Suprapubic skin (tissue), 4 donors: ENCODE results near the gene UBE2S. TPM values are rescaled to one million over a fixed set of nuclear protein-coding genes. Genes with fewer than 3 reads are reported as not detected.
A peak's percentile ranks its signal among the peaks of the same experiment; 100 is the strongest.
"Not testable (repeated sequence)": the region's sequence is repeated elsewhere in the genome, so short reads cannot be mapped to it uniquely, and the experiment has no call there.

ENCODE experiments used
- DNase-seq, 2 donors: peaks; one replicate each; pipeline ENCODE4 v3.0.0-alpha.2; 2019; ENCODE audit warnings: low spot score in 2 of 2
- H3K27ac ChIP-seq: fragments of 200-600 bp; sonication (generic); one replicate; pipeline ENCODE4 v1.5.1; 2019
- H3K27me3 ChIP-seq: fragments of 200-600 bp; sonication (generic); one replicate; pipeline ENCODE4 v1.5.1; 2019
- H3K36me3 ChIP-seq: fragments of 200-600 bp; sonication (generic); one replicate; pipeline ENCODE4 v1.5.1; 2019
- H3K4me1 ChIP-seq: fragments of 200-600 bp; sonication (generic); one replicate; pipeline ENCODE4 v1.5.1; 2019
- H3K4me3 ChIP-seq: fragments of 200-600 bp; sonication (generic); one replicate; pipeline ENCODE4 v1.5.1; 2019; ENCODE audit warnings: mild to moderate bottlenecking
- H3K9me3 ChIP-seq: fragments of 200-600 bp; sonication (generic); one replicate; pipeline ENCODE4 v1.5.1; 2019
- CTCF ChIP-seq, 2 donors: fragments of 200-600 bp in 1 of 2; fragments of 450-650 bp in 1 of 2; sonication (generic) in 1 of 2; IDR thresholded peaks; one replicate each; pipeline ENCODE4 v1.5.1; 2016 to 2019; ENCODE audit warnings: antibody characterized with exemption in 2 of 2, mild to moderate bottlenecking in 1 of 2, moderate library complexity in 1 of 2
- EP300 ChIP-seq: sonication (generic); formaldehyde crosslinking; IDR thresholded peaks from one replicate; pipeline ENCODE4 v1.6.1; 2017; ENCODE audit warnings: antibody characterized with exemption
- POLR2A ChIP-seq, 2 donors: fragments of 450-650 bp; IDR thresholded peaks; one replicate each; pipeline ENCODE4 v1.6.1; 2017; ENCODE audit warnings: antibody characterized with exemption in 2 of 2, mild to moderate bottlenecking in 2 of 2, moderate library complexity in 2 of 2
- POLR2AphosphoS5 ChIP-seq, 3 donors: sonication (generic); formaldehyde crosslinking; IDR thresholded peaks; one replicate each; pipeline ENCODE4 v1.6.1; 2017; ENCODE audit warnings: antibody characterized with exemption in 3 of 3
- WGBS: methylation state at CpG from one replicate; pipeline ENCODE4 v1.1.5; 2018; 5-methylcytosine and 5-hydroxymethylcytosine counted together
- total RNA-seq, 4 donors: library from RNA; depleted of rRNA; stranded (reverse); fragments of >200 nt; gene quantifications; one replicate each; pipeline ENCODE4 v1.1.0, GENCODE V29; 2016

Gene UBE2S
- 10 to 100 TPM in 2 of 4 donors, 1 to 10 TPM in 2; 7.4 to 17.0 (median 12.2) TPM for total RNA-seq

DNA sequence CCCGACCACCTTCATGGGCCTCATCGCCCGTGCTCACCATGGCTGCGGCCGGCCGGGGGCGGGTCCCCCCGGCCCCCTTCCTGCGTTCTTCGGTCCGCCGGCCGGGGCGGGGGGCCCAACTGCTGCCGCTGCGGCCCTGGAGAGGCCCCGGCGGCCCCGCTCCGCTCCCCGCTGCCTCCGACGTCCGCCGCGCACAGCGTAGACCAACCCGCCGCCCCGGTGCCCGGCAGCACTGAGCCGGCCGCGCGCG, at the start of gene UBE2S:
Gene UBE2S, minus strand, starts transcription at position 239 of the 250 bp plus-strand sequence. Its CDS starts 199 bp downstream, at position 40.
- Histone ChIP-seq H3K4me3 (peak within 1 kb of the TSS; percentile 97), H3K27ac (peak within 1 kb of the TSS; percentile 96), H3K4me1 (peaks cover 15% of the 10 kb centered on the region), H3K36me3 (peaks cover 24% of the 10 kb centered on the region)
- not testable (repeated sequence) for H3K27me3 ChIP-seq, H3K9me3 ChIP-seq, DNase-seq
- TF ChIP-seq POLR2A (IDR thresholded peaks at IDR 0.05): peak; percentile 96 to 99
- TF ChIP-seq POLR2AphosphoS5 (IDR thresholded peaks at IDR 0.05): peak in 1 of 3 donors; percentile 97
- 2% methylated on average over 18 of the region's 36 CpGs for WGBS

- peaks cover 20% of the 10 kb centered on the region for H3K36me3 ChIP-seq
- DNase-seq: no peak
- no peak overlapping the region for H3K4me3 ChIP-seq
- H3K4me1 ChIP-seq: peaks cover 39% of the 10 kb centered on the region
- H3K27ac ChIP-seq: no peak overlapping the region
- no peaks in the 10 kb centered on the region for H3K9me3 ChIP-seq
- H3K27me3 ChIP-seq: peaks cover 16% of the 10 kb centered on the region
- no peak for TF ChIP-seq EP300
- no peak for TF ChIP-seq CTCF (IDR thresholded peaks at IDR 0.05)
- no peak for TF ChIP-seq POLR2AphosphoS5 (IDR thresholded peaks at IDR 0.05)
- no peak for TF ChIP-seq POLR2A (IDR thresholded peaks at IDR 0.05)
- WGBS: 87% methylated on average over 14 of the region's 14 CpGs
Measured at GRCh38 chr19:55456347-55456746, 48.8 kb upstream of the UBE2S start.

DNA sequence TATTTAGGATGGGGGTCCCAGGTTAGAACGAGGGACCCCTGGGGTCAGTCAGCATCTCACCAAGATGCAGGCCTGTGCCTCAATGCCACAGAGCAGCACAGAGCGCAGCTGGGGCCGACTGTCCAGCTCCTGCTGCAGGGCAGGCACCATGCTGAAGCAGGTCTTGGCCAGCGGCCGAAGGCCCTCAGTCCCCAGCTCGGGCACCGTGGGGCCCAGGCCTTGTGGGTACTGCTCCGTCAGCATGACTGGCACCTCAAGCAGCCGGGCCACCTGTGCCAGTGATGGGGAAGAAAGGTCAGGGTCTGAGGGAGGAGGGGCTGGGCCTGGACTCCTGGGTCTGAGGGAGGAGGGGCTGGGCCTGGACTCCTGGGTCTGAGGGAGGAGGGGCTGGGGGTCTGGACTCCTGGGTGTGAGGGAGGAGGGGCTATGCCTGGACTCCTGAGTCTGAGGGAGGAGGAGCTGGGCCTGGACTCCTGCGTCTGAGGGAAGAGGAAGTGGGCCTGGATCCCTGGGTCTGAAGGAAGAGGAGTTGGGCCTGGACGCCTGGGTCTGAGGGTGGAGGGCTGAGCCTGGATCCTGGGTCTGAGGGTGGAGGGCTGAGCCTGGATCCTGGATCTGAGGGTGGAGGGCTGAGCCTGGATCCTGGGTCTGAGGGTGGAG, 48.1 kb upstream of the UBE2S start:
- Histone ChIP-seq H3K4me3 (no peak overlapping the region), H3K27ac (no peak overlapping the region), H3K27me3 (peaks cover 22% of the 10 kb centered on the region), H3K9me3 (no peaks in the 10 kb centered on the region), H3K36me3 (peaks cover 20% of the 10 kb centered on the region), H3K4me1 (peaks cover 38% of the 10 kb centered on the region)
- TF ChIP-seq EP300 (no peak), POLR2AphosphoS5 (IDR thresholded peaks at IDR 0.05) (no peak), CTCF (IDR thresholded peaks at IDR 0.05) (no peak), POLR2A (IDR thresholded peaks at IDR 0.05) (no peak)
- 87% methylated on average over 10 of the region's 11 CpGs for WGBS
- DNase-seq: no peak

GRCh38 chr19:55454787-55455243, 47.2 kb upstream of the UBE2S start:
- Histone ChIP-seq H3K27me3 (peaks cover 28% of the 10 kb centered on the region), H3K27ac (no peak overlapping the region), H3K9me3 (no peaks in the 10 kb centered on the region), H3K4me3 (no peak overlapping the region), H3K36me3 (peaks cover 20% of the 10 kb centered on the region), H3K4me1 (peaks cover 30% of the 10 kb centered on the region)
- 78% methylated on average over 4 of the region's 14 CpGs for WGBS
- TF ChIP-seq EP300 (no peak), POLR2A (IDR thresholded peaks at IDR 0.05) (no peak), CTCF (IDR thresholded peaks at IDR 0.05) (peak in 1 of 2 donors; percentile 63)
- DNase-seq: no peak

- peaks cover 20% of the 10 kb centered on the region for H3K36me3 ChIP-seq
- no peak overlapping the region for H3K27ac ChIP-seq
- TF ChIP-seq POLR2A (IDR thresholded peaks at IDR 0.05) (no peak), EP300 (no peak)
- peaks cover 37% of the 10 kb centered on the region for H3K27me3 ChIP-seq
- no peak for DNase-seq
- no peak overlapping the region for H3K4me3 ChIP-seq
- no peaks in the 10 kb centered on the region for H3K9me3 ChIP-seq
- H3K4me1 ChIP-seq: peaks cover 23% of the 10 kb centered on the region
- 88% methylated on average over 10 of the region's 12 CpGs for WGBS
Measured at GRCh38 chr19:55453511-55454260, 46.1 kb upstream of the UBE2S start.

DNA sequence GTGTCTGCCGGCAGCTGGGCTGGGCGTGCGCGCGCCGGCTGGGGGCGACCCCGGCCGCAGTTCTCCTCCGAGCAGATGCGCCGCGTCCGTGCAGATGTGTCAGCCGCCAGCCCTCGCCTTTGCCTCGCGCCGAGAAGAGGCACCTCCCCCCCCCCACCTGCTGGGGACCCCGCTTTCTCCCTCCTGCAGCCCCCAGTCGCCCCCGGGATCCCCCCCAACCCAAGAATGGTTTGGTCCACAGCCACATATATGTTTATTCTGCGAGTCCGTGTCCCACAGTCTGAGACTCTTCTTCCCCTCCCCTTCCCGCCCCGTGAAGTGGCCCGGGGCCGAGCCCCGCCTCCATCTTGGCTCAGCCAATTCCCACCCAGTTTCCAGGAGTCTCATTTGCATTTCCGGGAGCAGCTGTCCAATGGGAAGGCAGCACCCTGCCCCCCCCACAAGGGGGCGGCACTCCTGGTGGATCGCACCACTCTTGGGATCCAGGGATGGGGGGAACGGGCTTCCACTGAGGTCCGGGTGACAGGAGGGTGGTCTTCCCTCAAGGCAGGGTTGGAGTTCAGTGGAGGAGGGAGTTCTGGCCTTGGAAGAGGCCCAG, 45.3 kb upstream of the UBE2S start:
- TF ChIP-seq POLR2A (IDR thresholded peaks at IDR 0.05) (no peak), CTCF (IDR thresholded peaks at IDR 0.05) (no peak), POLR2AphosphoS5 (IDR thresholded peaks at IDR 0.05) (no peak), EP300 (no peak)
- Histone ChIP-seq H3K9me3 (no peaks in the 10 kb centered on the region), H3K4me1 (peaks cover 26% of the 10 kb centered on the region), H3K27ac (no peak overlapping the region), H3K36me3 (peaks cover 20% of the 10 kb centered on the region), H3K4me3 (peak overlapping the region; percentile 44), H3K27me3 (peaks cover 37% of the 10 kb centered on the region)
- peak in 1 of 2 donors; percentile 86 for DNase-seq
- WGBS: 7% methylated on average over 16 of the region's 34 CpGs
